ENCODE results near the gene HUNK.

HUNK gene

GRCh38 chr21:31938330-31939301, 65.8 kb downstream of the HUNK start:
- H3K4me3 ChIP-seq (ENCODE audit: low read depth, low read length), result no peak overlapping the region
- TF ChIP-seq CTCF (IDR thresholded peaks at IDR 0.05; ENCODE audit: low read depth, low read length), result no peak
- no peak for TF ChIP-seq MYC (IDR thresholded peaks at IDR 0.05; ENCODE audit: low read depth, low read length)
- no peak for TF ChIP-seq POLR2A (IDR thresholded peaks at IDR 0.05; ENCODE audit: extremely low read depth, insufficient read length)
- no peak for TF ChIP-seq MAX (IDR thresholded peaks at IDR 0.05; ENCODE audit: low read depth, low read length)

GRCh38 chr21:31941694-31942093, 68.9 kb downstream of the HUNK start:
- TF ChIP-seq MYC (IDR thresholded peaks at IDR 0.05; ENCODE audit: low read depth, low read length) (no peak), MAX (IDR thresholded peaks at IDR 0.05; ENCODE audit: low read depth, low read length) (no peak), CTCF (IDR thresholded peaks at IDR 0.05; ENCODE audit: low read depth, low read length) (no peak), POLR2A (IDR thresholded peaks at IDR 0.05; ENCODE audit: extremely low read depth, insufficient read length) (no peak)
- DNase-seq (ENCODE audit: low read depth), result no peak

More at GRCh38 chr21:31938330-31939301, 65.8 kb downstream of the HUNK start:
- DNase-seq (ENCODE audit: low read depth), result no peak

DNA sequence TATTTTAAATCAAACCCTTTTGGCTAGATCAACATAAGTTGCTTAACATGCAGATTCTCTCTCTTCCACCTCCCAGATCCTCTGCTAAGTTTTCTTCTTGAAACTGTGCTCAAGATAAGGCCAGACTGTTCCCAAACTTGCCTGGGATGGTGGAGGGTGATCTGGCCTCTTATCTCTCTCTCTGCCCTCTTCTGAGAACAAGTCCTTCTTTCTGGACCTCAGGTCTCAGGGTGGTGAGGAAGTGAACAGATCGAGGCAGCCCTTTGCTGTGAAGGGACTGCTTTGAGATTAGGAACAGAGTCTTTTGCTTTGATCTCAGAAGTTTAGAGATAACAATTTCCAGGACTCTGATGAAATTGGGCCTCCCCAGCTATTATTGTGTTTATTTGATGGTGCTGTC, 70.7 kb downstream of the HUNK start:
- TF ChIP-seq MAX (IDR thresholded peaks at IDR 0.05; ENCODE audit: low read depth, low read length) (no peak), CTCF (IDR thresholded peaks at IDR 0.05; ENCODE audit: low read depth, low read length) (no peak), MYC (IDR thresholded peaks at IDR 0.05; ENCODE audit: low read depth, low read length) (no peak), POLR2A (IDR thresholded peaks at IDR 0.05; ENCODE audit: extremely low read depth, insufficient read length) (no peak)
- DNase-seq (ENCODE audit: low read depth), result no peak
- H3K4me3 ChIP-seq (ENCODE audit: low read depth, low read length), result no peak overlapping the region

More at GRCh38 chr21:31941694-31942093, 68.9 kb downstream of the HUNK start:
- no peak overlapping the region for H3K4me3 ChIP-seq (ENCODE audit: low read depth, low read length)

GRCh38 chr21:31945141-31945540, 72.3 kb downstream of the HUNK start:
- TF ChIP-seq MYC (IDR thresholded peaks at IDR 0.05; ENCODE audit: low read depth, low read length) (no peak), CTCF (IDR thresholded peaks at IDR 0.05; ENCODE audit: low read depth, low read length) (no peak), MAX (IDR thresholded peaks at IDR 0.05; ENCODE audit: low read depth, low read length) (no peak), POLR2A (IDR thresholded peaks at IDR 0.05; ENCODE audit: extremely low read depth, insufficient read length) (no peak)
- no peak for DNase-seq (ENCODE audit: low read depth)
- H3K4me3 ChIP-seq (ENCODE audit: low read depth, low read length), result no peak overlapping the region

GRCh38 chr21:31945546-31945945, 72.7 kb downstream of the HUNK start:
- DNase-seq (ENCODE audit: low read depth), result no peak
- no peak overlapping the region for H3K4me3 ChIP-seq (ENCODE audit: low read depth, low read length)
- no peak for TF ChIP-seq CTCF (IDR thresholded peaks at IDR 0.05; ENCODE audit: low read depth, low read length)
- no peak for TF ChIP-seq MAX (IDR thresholded peaks at IDR 0.05; ENCODE audit: low read depth, low read length)
- no peak for TF ChIP-seq MYC (IDR thresholded peaks at IDR 0.05; ENCODE audit: low read depth, low read length)
- no peak for TF ChIP-seq POLR2A (IDR thresholded peaks at IDR 0.05; ENCODE audit: extremely low read depth, insufficient read length)
